Measurements from ENCODE around the gene GCH1.
"Not testable (repeated sequence)": the region's sequence is repeated elsewhere in the genome, so short reads cannot be mapped to it uniquely, and the experiment has no call there.

Gene GCH1

DNA sequence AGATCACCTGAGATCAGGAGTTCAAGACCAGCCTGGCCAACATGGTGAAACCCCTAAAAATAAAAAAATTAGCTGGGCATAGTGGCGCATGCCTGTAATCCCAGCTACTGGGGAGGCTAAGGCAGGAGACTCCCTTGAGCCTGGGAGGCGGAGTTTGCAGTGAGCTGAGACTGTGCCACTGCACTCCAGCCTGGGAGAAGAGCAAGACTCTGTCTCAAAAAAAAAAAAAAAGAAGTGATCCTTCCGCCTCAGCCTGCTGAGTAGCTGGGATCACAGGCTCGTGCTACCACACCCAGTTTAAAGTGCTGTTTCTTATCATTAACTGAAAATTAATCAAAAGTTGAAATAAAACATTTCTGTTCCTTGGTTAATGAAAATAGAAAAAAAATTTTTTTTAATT is 6.3 kb upstream of the GCH1 start:
- not testable (repeated sequence) for H3K4me3 ChIP-seq (ENCODE audit: low read depth, low read length); H3K27ac ChIP-seq (ENCODE audit: low read depth, low read length); H3K79me2 ChIP-seq (ENCODE audit: control insufficient read depth, insufficient read depth, low read length, unreplicated experiment); H3K4me1 ChIP-seq (ENCODE audit: control insufficient read depth, insufficient read depth, low read length, unreplicated experiment); H3K36me3 ChIP-seq (ENCODE audit: insufficient read depth, low read length); H3K27me3 ChIP-seq (ENCODE audit: insufficient read depth, low read length); H2AFZ ChIP-seq (ENCODE audit: low read length, unreplicated experiment)

DNA sequence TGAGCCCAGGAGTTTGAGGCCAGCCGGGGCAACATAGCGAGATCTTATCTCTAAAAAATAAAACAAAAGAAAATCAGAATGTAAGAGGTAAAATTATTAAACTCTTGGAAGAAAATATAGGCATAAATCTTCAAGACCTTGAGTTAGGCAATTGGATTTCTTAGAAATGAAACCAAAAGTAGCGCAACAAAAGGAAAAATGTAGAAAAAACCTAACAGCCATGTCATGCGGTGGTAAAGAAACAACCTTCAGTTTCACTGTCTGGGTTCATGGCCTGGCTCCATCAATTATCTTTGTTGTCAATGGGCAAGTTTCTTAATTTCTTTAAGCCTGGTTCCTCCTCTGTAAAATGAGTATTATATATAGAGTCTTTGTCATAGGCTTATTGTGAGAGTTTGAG is 5.6 kb upstream of the GCH1 start:
- Histone ChIP-seq H2AFZ (ENCODE audit: low read length, unreplicated experiment) (no peak overlapping the region), H3K27ac (ENCODE audit: low read depth, low read length) (no peak overlapping the region), H3K27me3 (ENCODE audit: insufficient read depth, low read length) (no peaks in the 10 kb centered on the region), H3K36me3 (ENCODE audit: insufficient read depth, low read length) (no peaks in the 10 kb centered on the region), H3K79me2 (ENCODE audit: control insufficient read depth, insufficient read depth, low read length, unreplicated experiment) (no peaks in the 10 kb centered on the region), H3K4me1 (ENCODE audit: control insufficient read depth, insufficient read depth, low read length, unreplicated experiment) (no peaks in the 10 kb centered on the region), H3K4me3 (ENCODE audit: low read depth, low read length) (no peak overlapping the region)

DNA sequence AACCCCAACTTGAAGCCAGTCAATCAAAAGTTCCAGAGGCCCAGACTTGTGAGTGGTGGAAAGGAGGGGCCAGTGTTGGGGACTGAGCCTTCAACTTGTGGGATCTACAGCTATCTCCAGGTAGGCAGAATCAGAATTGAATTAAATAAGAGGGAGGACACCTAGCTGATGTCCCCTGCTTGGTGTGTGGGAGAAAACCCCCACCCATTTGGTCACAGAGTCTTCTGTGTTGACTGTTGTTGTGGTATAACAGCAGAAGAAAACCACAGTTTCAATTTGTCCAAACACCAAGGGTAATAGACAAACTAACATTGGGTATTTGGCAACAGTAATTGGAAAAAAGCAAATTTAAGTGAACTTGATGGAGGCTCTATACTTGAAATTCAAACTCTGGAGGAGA is 3.4 kb upstream of the GCH1 start:
- Histone ChIP-seq H3K4me1 (ENCODE audit: control insufficient read depth, insufficient read depth, low read length, unreplicated experiment) (peaks cover 3% of the 10 kb centered on the region), H3K27me3 (ENCODE audit: insufficient read depth, low read length) (no peaks in the 10 kb centered on the region), H3K4me3 (ENCODE audit: low read depth, low read length) (no peak overlapping the region), H3K79me2 (ENCODE audit: control insufficient read depth, insufficient read depth, low read length, unreplicated experiment) (no peaks in the 10 kb centered on the region), H3K27ac (ENCODE audit: low read depth, low read length) (no peak overlapping the region), H2AFZ (ENCODE audit: low read length, unreplicated experiment) (no peak overlapping the region), H3K36me3 (ENCODE audit: insufficient read depth, low read length) (no peaks in the 10 kb centered on the region)

DNA sequence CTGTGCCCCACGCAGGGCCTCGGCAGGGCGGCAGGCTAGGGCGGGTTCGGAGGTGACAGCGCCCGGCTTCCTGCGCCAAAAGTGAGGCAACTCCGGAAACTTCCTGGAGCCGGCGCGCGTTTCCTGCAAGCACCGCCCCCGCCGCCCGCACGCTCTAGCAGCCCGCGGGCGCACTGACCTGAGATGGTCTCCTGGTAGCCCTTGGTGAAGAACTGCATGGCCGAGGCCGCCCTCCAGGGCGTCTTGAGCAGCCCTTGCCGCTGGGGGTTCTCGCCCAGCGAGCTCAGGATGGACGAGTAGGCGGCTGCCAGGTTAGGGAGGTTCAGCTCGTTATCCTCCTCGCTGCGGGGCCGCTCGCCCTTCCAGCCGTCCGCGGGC is 494 bp downstream of the GCH1 start:
- H3K27ac ChIP-seq (ENCODE audit: low read depth, low read length): no peak overlapping the region; the same call in 1 of the 2 replicates
- no peaks in the 10 kb centered on the region for H3K36me3 ChIP-seq (ENCODE audit: insufficient read depth, low read length)
- peak overlapping the region; percentile 78 for H2AFZ ChIP-seq (ENCODE audit: low read length, unreplicated experiment)
- H3K4me1 ChIP-seq (ENCODE audit: control insufficient read depth, insufficient read depth, low read length, unreplicated experiment): peaks cover 3% of the 10 kb centered on the region
- H3K27me3 ChIP-seq (ENCODE audit: insufficient read depth, low read length): no peaks in the 10 kb centered on the region
- H3K4me3 ChIP-seq (ENCODE audit: low read depth, low read length): peak overlapping the region; percentile 90
- no peaks in the 10 kb centered on the region for H3K79me2 ChIP-seq (ENCODE audit: control insufficient read depth, insufficient read depth, low read length, unreplicated experiment)

DNA sequence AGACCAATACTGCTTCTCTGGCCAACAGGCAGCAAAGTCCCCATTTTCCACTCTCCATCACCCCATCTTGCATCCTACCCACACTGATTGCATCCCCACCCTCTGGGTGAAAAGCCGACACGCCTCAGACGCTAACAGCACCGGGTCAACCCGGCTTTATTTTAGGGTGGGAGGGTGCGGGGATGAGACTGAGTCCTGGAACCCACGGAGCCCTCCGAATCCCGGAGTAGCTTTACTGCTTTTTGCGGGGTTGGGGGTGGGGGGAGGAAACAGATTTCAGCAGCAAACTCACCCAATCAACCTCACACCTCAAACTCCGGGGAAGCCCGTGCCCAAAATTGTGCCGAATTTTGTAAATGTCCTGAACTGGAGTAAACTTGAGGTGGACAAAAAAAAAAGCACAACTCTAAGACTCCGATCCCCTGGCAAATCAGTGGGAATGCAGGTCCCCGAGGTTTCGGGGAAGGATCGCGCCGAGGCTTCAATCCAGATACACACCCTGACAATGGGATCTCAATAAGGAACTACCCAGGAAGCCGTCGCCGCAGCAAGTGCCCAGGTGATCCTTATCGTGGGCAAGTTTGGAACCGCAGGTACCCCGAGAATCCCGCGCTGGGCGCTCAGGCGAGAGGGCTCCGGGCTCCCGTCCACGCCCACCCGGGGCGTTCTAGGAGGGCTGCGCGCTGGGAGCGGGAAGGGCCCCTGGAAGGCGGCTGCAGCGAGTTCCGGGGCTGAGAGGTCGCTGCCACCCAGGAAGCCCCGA is 1.1 kb downstream of the GCH1 start:
- H3K4me1 ChIP-seq (ENCODE audit: control insufficient read depth, insufficient read depth, low read length, unreplicated experiment): peaks cover 3% of the 10 kb centered on the region
- H3K79me2 ChIP-seq (ENCODE audit: control insufficient read depth, insufficient read depth, low read length, unreplicated experiment): no peaks in the 10 kb centered on the region
- H3K4me3 ChIP-seq (ENCODE audit: low read depth, low read length): peak overlapping the region; percentile 90
- peak overlapping the region; percentile 78 for H2AFZ ChIP-seq (ENCODE audit: low read length, unreplicated experiment)
- peak overlapping the region; percentile 45; the same call in 1 of the 2 replicates for H3K27ac ChIP-seq (ENCODE audit: low read depth, low read length)
- H3K36me3 ChIP-seq (ENCODE audit: insufficient read depth, low read length): no peaks in the 10 kb centered on the region
- no peaks in the 10 kb centered on the region for H3K27me3 ChIP-seq (ENCODE audit: insufficient read depth, low read length)

DNA sequence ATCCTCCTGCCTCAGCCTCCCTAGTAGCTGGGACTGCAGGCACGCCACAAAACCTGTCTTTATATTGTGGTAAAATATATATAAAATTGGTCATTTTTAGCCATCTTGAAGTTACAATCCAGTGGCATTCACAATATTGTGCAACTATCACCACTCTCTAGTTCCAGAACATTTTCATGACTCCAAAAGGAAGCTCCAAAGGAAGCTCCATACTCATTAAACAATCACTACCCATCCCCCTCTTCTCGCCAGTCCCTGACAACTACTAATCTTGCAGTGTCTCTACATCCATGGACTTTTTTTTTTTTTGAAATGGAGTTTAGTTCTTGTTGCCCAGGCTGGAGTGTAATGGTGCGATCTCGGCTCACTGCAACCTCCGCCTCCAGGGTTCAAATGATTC is 3.1 kb downstream of the GCH1 start:
- Histone ChIP-seq H3K4me1 (ENCODE audit: control insufficient read depth, insufficient read depth, low read length, unreplicated experiment) (peaks cover 12% of the 10 kb centered on the region), H3K36me3 (ENCODE audit: insufficient read depth, low read length) (no peaks in the 10 kb centered on the region), H3K79me2 (ENCODE audit: control insufficient read depth, insufficient read depth, low read length, unreplicated experiment) (no peaks in the 10 kb centered on the region), H3K4me3 (ENCODE audit: low read depth, low read length) (no peak overlapping the region), H2AFZ (ENCODE audit: low read length, unreplicated experiment) (no peak overlapping the region), H3K27me3 (ENCODE audit: insufficient read depth, low read length) (no peaks in the 10 kb centered on the region), H3K27ac (ENCODE audit: low read depth, low read length) (no peak overlapping the region)

DNA sequence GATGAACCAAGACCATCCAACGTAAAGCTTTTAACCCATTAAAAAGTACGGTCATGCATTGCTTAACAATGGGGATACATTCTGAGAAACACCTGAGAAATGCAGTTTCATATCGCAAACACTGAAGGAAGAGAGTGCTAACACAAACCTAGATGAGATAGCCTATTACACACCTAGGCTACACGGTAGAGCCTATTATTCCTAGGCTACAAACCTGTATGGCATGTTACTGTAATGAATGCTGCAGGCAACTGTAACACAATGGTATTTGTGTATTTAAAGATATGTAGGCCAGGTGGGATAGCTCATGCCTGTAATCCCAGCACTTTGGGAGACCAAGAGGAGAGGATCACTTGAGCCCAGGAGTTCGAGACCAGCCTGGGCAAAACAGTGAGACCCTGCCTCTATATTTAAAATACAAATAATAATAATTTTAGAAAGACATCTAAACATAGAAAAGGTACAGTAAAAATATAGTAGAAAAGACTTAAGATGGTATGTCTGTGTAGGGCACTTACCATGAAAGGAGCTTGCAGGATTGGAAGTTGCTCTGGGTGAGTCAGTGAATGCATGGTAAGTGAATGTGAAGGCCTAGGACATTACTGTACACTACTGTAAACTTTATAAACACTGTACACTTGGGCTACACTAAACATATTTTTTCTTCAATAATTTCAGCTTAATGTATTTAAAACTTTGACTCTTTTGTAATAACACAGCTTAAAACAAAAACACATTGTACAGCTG is 4.6 kb downstream of the GCH1 start:
- H3K36me3 ChIP-seq (ENCODE audit: insufficient read depth, low read length); H3K27ac ChIP-seq (ENCODE audit: low read depth, low read length); H3K27me3 ChIP-seq (ENCODE audit: insufficient read depth, low read length); H3K79me2 ChIP-seq (ENCODE audit: control insufficient read depth, insufficient read depth, low read length, unreplicated experiment); H2AFZ ChIP-seq (ENCODE audit: low read length, unreplicated experiment); H3K4me1 ChIP-seq (ENCODE audit: control insufficient read depth, insufficient read depth, low read length, unreplicated experiment); H3K4me3 ChIP-seq (ENCODE audit: low read depth, low read length): not testable (repeated sequence)

DNA sequence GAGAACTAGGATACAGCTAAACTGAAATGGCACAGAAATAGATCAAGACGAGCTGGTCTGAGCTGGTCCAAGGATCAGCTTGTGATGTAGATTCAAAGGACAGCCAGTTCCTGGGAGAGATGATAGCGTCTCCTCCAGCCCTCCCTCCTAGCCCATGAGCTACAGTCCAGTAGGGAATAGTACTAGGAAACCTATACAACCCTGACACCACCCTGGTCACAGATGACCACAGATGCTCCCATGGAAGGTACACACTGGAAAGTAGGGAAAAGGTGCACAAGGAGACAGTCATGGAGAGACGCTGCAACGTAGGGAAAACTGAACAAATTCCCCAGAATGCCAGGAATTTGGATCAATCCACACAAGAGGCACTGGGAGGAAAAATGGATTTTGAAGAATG is 6.9 kb downstream of the GCH1 start:
- Histone ChIP-seq H2AFZ (ENCODE audit: low read length, unreplicated experiment) (peak overlapping the region; percentile 2), H3K36me3 (ENCODE audit: insufficient read depth, low read length) (no peaks in the 10 kb centered on the region)

DNA sequence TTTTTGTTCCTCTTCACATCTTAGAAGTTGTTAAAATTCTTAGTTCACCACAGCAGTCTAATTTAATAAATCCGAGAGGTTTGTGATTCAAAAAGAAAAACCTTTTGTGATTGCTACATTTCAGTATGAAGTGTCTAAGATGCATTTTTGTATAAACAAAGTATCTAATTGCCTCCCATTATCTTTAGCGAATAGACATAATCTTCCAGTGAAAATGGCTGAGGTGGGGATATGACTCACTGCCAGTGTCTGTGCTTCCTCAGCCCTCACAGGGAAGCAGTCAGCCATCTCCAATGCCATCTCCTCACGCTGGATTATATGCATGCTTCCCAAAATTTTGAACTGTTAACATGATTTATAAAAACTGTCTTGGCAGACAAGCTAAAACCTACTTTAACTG is 7.6 kb downstream of the GCH1 start:
- peak overlapping the region; percentile 2 for H2AFZ ChIP-seq (ENCODE audit: low read length, unreplicated experiment)

More for the DNA sequence above, 6.9 kb downstream of the GCH1 start:
- Histone ChIP-seq H3K79me2 (ENCODE audit: control insufficient read depth, insufficient read depth, low read length, unreplicated experiment) (no peaks in the 10 kb centered on the region), H3K4me1 (ENCODE audit: control insufficient read depth, insufficient read depth, low read length, unreplicated experiment) (peaks cover 9% of the 10 kb centered on the region), H3K27ac (ENCODE audit: low read depth, low read length) (no peak overlapping the region), H3K27me3 (ENCODE audit: insufficient read depth, low read length) (no peaks in the 10 kb centered on the region), H3K4me3 (ENCODE audit: low read depth, low read length) (no peak overlapping the region)

DNA sequence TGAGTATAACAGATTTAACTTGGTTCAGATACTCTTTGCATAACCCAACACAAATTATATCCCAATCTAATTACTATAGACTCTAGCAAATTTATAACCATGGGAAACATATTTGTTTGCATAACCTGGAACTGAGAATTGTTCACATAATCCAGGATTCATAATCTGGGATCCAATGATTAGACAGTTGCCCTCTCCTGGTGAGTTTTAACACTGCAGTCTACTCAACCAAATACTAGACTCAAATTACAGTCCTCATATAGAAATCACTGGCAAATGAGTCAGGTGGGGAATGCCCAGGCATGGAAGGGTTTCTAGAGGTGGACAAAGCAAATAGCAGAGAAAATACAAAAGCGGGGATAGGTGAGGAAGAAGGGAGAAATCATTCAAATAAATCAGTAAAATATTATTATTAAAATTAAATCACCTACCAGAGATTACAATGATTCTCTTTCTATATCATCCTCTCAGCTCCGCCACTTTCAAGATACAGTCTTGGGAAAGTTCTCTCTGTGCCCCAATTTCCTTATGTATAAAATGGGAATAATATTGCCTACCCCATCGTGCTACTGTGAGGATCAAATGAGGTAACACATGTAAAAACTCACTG is 9.4 kb downstream of the GCH1 start:
- H3K27me3 ChIP-seq (ENCODE audit: insufficient read depth, low read length): no peaks in the 10 kb centered on the region
- H3K36me3 ChIP-seq (ENCODE audit: insufficient read depth, low read length): no peaks in the 10 kb centered on the region
- no peak overlapping the region for H2AFZ ChIP-seq (ENCODE audit: low read length, unreplicated experiment)
- no peaks in the 10 kb centered on the region for H3K79me2 ChIP-seq (ENCODE audit: control insufficient read depth, insufficient read depth, low read length, unreplicated experiment)
- no peak overlapping the region for H3K4me3 ChIP-seq (ENCODE audit: low read depth, low read length)
- H3K4me1 ChIP-seq (ENCODE audit: control insufficient read depth, insufficient read depth, low read length, unreplicated experiment): peaks cover 9% of the 10 kb centered on the region
- no peak overlapping the region for H3K27ac ChIP-seq (ENCODE audit: low read depth, low read length)

More for the DNA sequence above, 7.6 kb downstream of the GCH1 start:
- Histone ChIP-seq H3K27ac (ENCODE audit: low read depth, low read length) (no peak overlapping the region), H3K4me1 (ENCODE audit: control insufficient read depth, insufficient read depth, low read length, unreplicated experiment) (peaks cover 9% of the 10 kb centered on the region), H3K4me3 (ENCODE audit: low read depth, low read length) (no peak overlapping the region), H3K79me2 (ENCODE audit: control insufficient read depth, insufficient read depth, low read length, unreplicated experiment) (no peaks in the 10 kb centered on the region), H3K27me3 (ENCODE audit: insufficient read depth, low read length) (no peaks in the 10 kb centered on the region), H3K36me3 (ENCODE audit: insufficient read depth, low read length) (no peaks in the 10 kb centered on the region)
